Stimulated activated naive B cell treated with anti-CD40 and anti-IgM and Interleukin-4, amounts not matched to agents 10 μg/mL and 1 μg/mL and 100 μg/mL, for 72 hours (primary cell): ENCODE results near the gene LINGO3.
A peak's percentile ranks its signal among the peaks of the same experiment; 100 is the strongest.

Experiments used
- ATAC-seq, 2 donors: fragments of 150-1000 bp; cut with Tn5 transposase; replicated peaks; 2 replicates each; pipeline ENCODE4 v1.10.0; 2021; ENCODE audit warnings: moderate library complexity in 1 of 2
- DNase-seq: peaks from one replicate; pipeline ENCODE4 v3.0.0; 2021
- H3K27ac Mint-ChIP-seq: one replicate; pipeline ENCODE4 v1.8.0; 2022; ENCODE audit warnings: mild to moderate bottlenecking, mixed read lengths
- H3K27me3 Mint-ChIP-seq, 2 donors: one replicate each; pipeline ENCODE4 v1.8.0; 2022; ENCODE audit warnings: mixed read lengths in 2 of 2
- H3K36me3 Mint-ChIP-seq, 2 donors: one replicate each; pipeline ENCODE4 v1.8.0; 2022; ENCODE audit warnings: mixed read lengths in 2 of 2, mild to moderate bottlenecking in 1 of 2
- H3K4me1 Mint-ChIP-seq, 2 donors: one replicate each; pipeline ENCODE4 v1.8.0; 2022; ENCODE audit warnings: mixed read lengths in 2 of 2, mild to moderate bottlenecking in 1 of 2
- H3K4me3 Mint-ChIP-seq, 2 donors: one replicate each; pipeline ENCODE4 v1.8.0; 2022; ENCODE audit warnings: mild to moderate bottlenecking in 2 of 2, mixed read lengths in 2 of 2, moderate library complexity in 1 of 2
- H3K9me3 Mint-ChIP-seq, 2 donors: one replicate each; pipeline ENCODE4 v1.8.0; 2022; ENCODE audit warnings: mixed read lengths in 2 of 2, mild to moderate bottlenecking in 1 of 2

The LINGO3 gene

DNA sequence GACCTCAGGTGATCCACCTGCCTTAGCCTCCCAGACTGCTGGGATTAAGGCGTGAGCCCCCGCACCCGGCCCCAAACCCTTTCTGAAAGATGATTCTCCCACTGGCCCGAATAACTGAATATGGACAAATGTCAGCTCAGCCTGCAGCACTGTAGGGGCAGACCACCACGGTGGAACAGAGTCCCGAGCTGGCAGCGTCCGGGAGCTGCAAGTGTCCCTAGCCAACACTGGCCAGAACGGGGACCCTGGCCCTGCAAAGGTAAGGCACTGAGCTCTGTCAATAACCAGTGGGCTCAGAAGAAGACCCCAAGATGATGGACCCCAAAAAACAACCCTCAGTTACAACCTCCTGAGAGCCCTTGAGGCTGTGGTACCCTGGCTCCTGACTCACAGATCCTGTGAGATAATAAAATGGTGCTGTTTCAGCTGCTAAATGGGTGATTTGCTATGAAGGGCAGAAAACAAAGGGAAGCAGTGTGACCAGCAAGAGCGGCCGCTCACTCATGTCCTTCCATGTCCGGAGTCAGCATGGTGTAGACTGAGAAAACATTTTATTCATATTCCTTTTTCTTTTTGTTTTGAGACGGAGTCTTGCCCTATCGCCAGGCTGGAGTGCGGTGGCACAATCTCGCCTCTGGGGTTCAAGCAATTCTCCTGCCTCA is 18.9 kb upstream of the LINGO3 start:
- H3K9me3 Mint-ChIP-seq: no peaks in the 10 kb centered on the region
- ATAC-seq (no peak), DNase-seq (no peak)
- no peaks in the 10 kb centered on the region for H3K27me3 Mint-ChIP-seq
- peaks cover 32 to 48% of the 10 kb centered on the region in 2 donors for H3K36me3 Mint-ChIP-seq
- peak overlapping the region; percentile 89 to 98 for H3K4me3 Mint-ChIP-seq
- peak overlapping the region; percentile 98 for H3K27ac Mint-ChIP-seq
- peaks cover 62 to 80% of the 10 kb centered on the region in 2 donors for H3K4me1 Mint-ChIP-seq

DNA sequence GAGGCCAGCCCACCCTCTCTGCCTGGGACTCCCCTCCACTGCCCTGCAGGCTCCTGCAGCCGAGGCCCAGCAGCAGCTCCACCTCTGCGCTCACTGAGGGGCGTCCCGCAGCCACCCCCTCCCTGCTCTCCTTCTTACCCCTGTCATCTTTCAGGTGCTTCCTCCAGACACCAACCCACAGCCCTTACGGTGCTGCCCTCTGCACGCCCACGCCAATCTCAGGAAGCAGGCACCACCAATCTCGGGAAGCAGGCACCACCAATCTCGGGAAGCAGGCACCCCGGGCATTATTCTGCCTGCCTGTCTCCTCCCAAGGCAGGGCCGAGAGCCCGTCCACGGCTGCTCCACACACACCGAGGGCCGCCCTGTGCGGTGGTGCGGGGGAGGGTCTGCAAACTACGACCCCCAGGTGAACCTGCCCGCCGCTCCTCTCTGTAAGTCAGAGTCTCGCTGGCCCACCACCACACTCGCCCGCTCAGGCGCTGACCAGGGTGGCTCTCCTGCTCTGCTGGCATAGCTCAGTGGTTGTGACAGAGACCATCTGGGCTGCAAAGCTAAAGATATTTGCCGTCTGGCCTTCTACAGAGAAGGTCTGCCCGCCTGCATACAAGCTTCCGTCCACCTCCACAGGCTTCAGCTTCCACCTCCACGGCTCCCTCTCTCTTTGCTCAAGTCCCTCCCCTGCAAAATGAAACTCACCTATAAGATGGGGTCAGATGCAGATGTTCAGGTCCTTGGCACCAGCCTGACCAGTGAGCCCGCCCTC is 17.5 kb upstream of the LINGO3 start:
- H3K4me1 Mint-ChIP-seq: peaks cover 52 to 66% of the 10 kb centered on the region in 2 donors
- H3K27me3 Mint-ChIP-seq: no peaks in the 10 kb centered on the region
- ATAC-seq (peak; percentile 9 to 24), DNase-seq (no peak)
- H3K9me3 Mint-ChIP-seq: no peaks in the 10 kb centered on the region
- peak overlapping the region; percentile 91 for H3K27ac Mint-ChIP-seq
- peak overlapping the region; percentile 75 to 78 for H3K4me3 Mint-ChIP-seq
- H3K36me3 Mint-ChIP-seq: peaks cover 38 to 48% of the 10 kb centered on the region in 2 donors

DNA sequence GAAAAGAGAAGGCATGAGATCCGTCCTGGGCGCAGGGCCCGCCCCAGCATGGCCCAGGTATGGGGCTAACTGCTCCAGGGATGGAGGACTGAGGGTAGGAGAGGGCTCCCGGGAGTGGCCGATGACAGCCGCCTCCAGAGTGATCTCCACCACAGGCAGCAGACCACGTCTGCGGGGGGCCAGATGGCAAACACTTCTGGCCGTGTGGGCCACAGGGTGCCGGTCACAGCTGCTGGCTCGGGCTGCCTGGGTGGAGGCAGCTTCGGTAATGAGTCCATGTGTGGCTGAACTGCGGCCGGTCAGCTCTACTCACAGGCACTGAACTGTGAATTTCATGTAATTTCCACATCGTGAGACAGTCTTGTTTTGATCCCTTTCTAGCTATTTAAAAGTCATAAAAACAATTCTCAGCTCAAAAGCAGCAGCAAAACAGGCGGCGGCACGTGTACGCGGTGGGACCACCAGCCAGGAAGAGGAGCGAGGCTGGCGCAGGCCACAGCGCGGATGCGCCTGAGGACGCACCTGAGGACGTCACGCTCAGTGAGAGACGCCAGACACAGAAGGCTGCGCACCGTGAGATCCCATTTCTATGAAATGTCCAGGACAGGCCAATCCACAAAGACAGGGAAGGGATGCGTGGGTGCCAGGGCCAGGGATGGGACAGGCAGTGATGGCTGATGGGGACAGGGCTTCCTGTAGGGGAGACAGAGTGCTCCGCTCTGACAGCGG is 16.4 kb upstream of the LINGO3 start:
- H3K36me3 Mint-ChIP-seq: peaks cover 33 to 42% of the 10 kb centered on the region in 2 donors
- peak overlapping the region; percentile 75 to 78 for H3K4me3 Mint-ChIP-seq

DNA sequence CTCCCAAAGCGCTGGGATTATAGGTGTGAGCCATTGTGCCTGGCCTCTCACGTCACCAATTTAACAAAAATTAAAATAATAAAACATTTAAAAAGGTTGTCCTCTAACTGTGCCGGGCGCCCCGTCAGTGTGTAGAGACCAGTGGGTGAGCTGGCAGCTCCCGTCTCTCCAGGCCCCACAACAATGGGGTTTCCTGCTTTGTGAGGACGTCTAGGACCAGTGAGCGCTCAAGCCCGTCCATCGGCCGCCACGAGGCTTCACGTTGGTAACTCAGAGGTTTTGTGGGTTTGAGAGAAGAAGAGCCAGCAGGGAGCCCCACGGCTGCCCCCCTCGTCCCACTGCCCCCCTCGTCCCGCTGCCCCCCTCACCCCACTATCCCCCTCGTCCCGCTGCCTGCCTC is 15.8 kb upstream of the LINGO3 start:
- ATAC-seq (no peak), DNase-seq (no peak)
- Mint-ChIP-seq H3K27ac (no peak overlapping the region), H3K36me3 (peaks cover 33 to 38% of the 10 kb centered on the region in 2 donors), H3K27me3 (no peaks in the 10 kb centered on the region), H3K4me3 (no peak overlapping the region), H3K4me1 (peaks cover 49 to 64% of the 10 kb centered on the region in 2 donors), H3K9me3 (no peaks in the 10 kb centered on the region)

More for the DNA sequence above, 16.4 kb upstream of the LINGO3 start:
- DNase-seq: no peak
- Mint-ChIP-seq H3K9me3 (no peaks in the 10 kb centered on the region), H3K4me1 (peaks cover 46 to 63% of the 10 kb centered on the region in 2 donors), H3K27me3 (no peaks in the 10 kb centered on the region), H3K27ac (peak overlapping the region; percentile 91)
- ATAC-seq: peak; percentile 14 to 48

DNA sequence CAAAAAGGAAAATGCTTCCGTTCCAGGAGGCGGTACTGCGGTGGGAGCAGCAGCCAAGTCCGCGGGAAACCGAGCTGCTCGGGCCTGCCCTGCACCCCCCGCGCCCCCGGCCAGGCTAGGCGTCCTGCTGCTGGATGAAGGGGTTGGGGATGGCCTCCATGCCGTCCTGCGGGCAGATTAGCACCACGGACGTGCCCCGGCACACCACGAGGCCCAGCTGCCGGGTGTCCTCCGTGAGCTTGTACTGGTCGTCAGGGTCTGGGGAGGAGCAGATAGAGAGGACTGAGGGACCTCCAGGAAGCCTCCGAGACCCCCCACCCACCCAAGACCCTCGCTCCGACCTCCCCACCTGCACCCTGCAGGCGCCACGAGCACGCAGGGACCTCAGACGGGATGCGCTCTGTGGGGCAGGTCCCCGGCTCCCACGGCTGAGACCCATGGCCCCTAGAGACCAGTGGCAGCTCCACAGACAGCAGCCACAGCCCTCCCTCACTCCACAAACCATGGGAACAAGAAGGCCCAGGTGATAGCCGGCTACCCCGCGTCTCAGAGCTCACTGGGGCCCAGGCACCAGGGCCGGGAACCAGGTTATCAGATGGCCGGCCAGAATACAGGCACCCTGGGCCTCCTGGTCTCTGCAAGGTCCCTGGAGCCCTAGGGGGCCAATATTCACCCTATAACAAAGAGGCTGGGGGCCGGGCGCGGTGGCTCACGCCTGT is 13.8 kb upstream of the LINGO3 start:
- H3K36me3 Mint-ChIP-seq: peaks cover 30 to 33% of the 10 kb centered on the region in 2 donors

DNA sequence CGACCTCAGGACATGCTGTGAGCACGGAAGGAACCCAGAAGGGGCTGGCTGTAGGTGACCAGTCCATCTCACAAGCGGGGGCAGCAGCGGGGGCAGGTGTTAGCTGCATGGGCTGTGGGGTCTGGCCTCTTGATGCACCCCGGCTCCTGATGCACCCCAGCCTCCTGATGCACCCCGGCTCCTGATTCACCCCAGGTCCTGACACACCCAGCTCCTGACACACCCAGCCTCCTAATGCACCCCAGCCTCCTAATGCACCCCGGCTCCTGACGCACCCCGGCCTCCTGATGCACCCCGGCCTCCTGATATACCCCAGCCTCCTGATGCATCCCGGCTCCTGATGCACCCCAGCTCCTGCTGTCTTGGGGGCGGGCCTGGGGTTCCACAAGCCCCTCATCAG is 13.0 kb upstream of the LINGO3 start:
- Mint-ChIP-seq H3K27ac (peak overlapping the region; percentile 31), H3K27me3 (no peaks in the 10 kb centered on the region), H3K9me3 (no peaks in the 10 kb centered on the region), H3K4me3 (no peak overlapping the region), H3K4me1 (peaks cover 49 to 66% of the 10 kb centered on the region in 2 donors), H3K36me3 (peaks cover 26 to 27% of the 10 kb centered on the region in 2 donors)
- DNase-seq (no peak), ATAC-seq (no peak)

More for the DNA sequence above, 13.8 kb upstream of the LINGO3 start:
- peak overlapping the region; percentile 77 for H3K27ac Mint-ChIP-seq
- H3K27me3 Mint-ChIP-seq: no peaks in the 10 kb centered on the region
- no peaks in the 10 kb centered on the region for H3K9me3 Mint-ChIP-seq
- no peak for DNase-seq
- peaks cover 47 to 66% of the 10 kb centered on the region in 2 donors for H3K4me1 Mint-ChIP-seq
- H3K4me3 Mint-ChIP-seq: no peak overlapping the region
- no peak for ATAC-seq

DNA sequence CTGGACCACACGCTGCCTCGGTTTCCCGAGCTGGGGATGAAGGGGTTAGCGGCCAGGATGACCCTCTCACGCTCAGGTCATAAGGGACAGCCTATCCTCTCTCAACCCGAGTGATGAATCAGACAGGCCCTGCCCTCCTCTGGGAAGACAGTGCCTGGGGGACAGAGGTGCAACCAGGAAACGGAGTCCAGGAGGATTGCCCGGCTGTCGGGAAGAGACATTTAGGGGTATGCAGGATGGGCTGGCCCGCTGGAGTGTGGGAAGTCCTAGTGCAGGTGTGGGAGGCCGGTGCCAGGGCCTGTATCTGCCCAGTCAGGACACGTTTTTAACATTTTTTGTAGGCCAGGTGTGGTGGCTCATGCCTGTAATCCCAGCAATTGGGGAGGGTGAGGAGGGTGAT is 12.1 kb upstream of the LINGO3 start:
- Mint-ChIP-seq H3K27me3 (no peaks in the 10 kb centered on the region), H3K4me3 (no peak overlapping the region), H3K4me1 (peaks cover 46 to 63% of the 10 kb centered on the region in 2 donors), H3K27ac (peak overlapping the region; percentile 71), H3K9me3 (peaks cover 3 to 4% of the 10 kb centered on the region in 2 donors), H3K36me3 (peaks cover 21% of the 10 kb centered on the region in 2 donors)
- ATAC-seq (no peak), DNase-seq (no peak)

DNA sequence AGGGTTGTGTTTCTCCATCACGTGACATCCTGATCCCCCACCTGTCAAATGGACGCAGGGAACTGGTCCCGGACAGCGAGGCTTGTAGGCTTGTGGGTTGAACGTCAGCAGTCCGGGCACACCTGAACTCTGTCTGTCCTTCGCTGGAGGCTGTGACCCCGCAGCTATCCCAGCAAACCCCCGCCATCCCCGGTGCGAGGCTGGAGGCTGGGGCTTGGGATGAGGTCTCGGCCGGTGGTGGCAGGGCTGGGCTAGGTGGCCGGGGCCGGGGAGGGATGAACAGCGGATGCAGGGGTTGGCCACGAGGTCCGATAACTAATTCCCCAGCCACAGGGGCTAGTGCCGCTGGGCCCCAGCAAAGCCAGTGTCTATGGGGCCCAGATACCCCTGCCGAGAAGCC is 11.6 kb upstream of the LINGO3 start:
- peaks cover 17 to 21% of the 10 kb centered on the region in 2 donors for H3K36me3 Mint-ChIP-seq
- DNase-seq: no peak
- no peak for ATAC-seq
- H3K4me3 Mint-ChIP-seq: no peak overlapping the region
- H3K27me3 Mint-ChIP-seq: no peaks in the 10 kb centered on the region
- H3K4me1 Mint-ChIP-seq: peaks cover 41 to 58% of the 10 kb centered on the region in 2 donors
- H3K9me3 Mint-ChIP-seq: peaks cover 7% of the 10 kb centered on the region in 2 donors
- H3K27ac Mint-ChIP-seq: peak overlapping the region; percentile 20

DNA sequence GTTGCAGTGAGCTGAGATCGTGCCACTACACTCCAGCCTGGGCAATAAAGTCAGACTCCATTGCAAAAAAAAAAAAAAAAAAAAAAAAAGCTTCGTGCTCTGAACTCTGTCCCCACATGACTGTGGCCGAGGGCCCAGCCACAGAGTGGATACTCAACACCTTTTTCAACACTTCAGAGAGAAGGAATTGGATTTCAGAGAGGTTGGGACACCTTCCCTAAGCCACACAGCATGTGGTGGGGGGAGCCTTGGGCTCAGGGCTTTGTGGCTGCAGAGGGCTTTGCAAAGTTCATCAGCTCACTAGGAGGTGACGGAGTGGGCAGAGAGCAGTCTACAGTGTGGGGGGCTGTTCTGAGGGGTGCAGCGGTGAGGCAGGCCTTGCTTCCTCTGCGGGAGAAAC is 11.0 kb upstream of the LINGO3 start:
- Mint-ChIP-seq H3K4me3 (peak overlapping the region in 1 of 2 donors; percentile 3), H3K9me3 (peaks cover 7 to 9% of the 10 kb centered on the region in 2 donors), H3K27ac (no peak overlapping the region), H3K4me1 (peaks cover 36 to 52% of the 10 kb centered on the region in 2 donors), H3K27me3 (no peaks in the 10 kb centered on the region), H3K36me3 (peaks cover 11 to 15% of the 10 kb centered on the region in 2 donors)
- no peak for DNase-seq
- peak in 1 of 2 donors; percentile 17 for ATAC-seq

DNA sequence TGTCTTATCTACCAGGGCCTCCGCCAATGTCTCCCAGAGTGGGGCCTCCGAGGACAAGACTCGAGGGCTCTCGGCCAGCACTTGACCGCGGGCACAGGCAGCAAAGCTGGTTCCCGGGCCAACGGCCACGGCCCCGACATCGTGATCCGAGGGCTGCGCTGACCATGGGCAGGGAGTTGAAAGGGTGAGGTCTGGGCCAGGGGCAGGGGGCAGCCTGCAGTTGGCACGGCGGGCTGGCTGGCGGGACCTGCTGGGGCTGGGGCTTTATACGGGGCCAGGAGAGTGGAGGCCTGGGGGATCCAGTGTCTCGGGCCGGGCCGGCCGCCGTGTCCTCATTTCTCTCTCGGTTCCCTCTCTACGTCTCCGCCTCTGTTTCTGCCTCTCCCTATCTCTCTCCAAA is 9.8 kb upstream of the LINGO3 start:
- Mint-ChIP-seq H3K36me3 (peaks cover 5 to 6% of the 10 kb centered on the region in 2 donors), H3K4me1 (peaks cover 34 to 49% of the 10 kb centered on the region in 2 donors), H3K9me3 (peaks cover 7 to 9% of the 10 kb centered on the region in 2 donors), H3K27me3 (peaks cover 6 to 7% of the 10 kb centered on the region in 2 donors), H3K4me3 (no peak overlapping the region), H3K27ac (peak overlapping the region; percentile 33)
- DNase-seq: no peak
- no peak for ATAC-seq

DNA sequence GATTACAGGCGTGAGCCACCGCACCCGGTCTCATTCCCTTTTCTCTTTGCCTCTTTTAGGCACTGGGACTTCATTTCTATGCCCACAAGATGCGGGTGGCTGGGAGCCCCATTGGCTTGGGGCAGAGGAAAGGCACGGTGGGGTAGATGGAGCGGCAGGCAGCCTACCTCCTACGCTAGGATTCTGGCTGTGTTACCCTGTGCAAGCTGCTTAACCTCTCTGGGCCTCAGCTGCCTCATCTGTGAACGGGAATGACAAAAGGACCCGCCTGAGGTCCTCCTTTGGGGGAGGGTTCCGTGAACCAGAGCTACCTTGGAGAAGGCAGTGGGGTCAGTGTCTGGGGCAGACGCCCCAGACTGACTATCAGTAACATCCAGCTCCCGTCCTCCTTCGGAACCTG is 9.3 kb upstream of the LINGO3 start:
- no peak overlapping the region for H3K4me3 Mint-ChIP-seq
- ATAC-seq (no peak), DNase-seq (no peak)
- H3K27ac Mint-ChIP-seq: peak overlapping the region; percentile 33
- H3K27me3 Mint-ChIP-seq: peaks cover 7% of the 10 kb centered on the region in 2 donors
- H3K36me3 Mint-ChIP-seq: peaks cover 5 to 6% of the 10 kb centered on the region in 2 donors
- peaks cover 7 to 9% of the 10 kb centered on the region in 2 donors for H3K9me3 Mint-ChIP-seq
- peaks cover 34 to 49% of the 10 kb centered on the region in 2 donors for H3K4me1 Mint-ChIP-seq

DNA sequence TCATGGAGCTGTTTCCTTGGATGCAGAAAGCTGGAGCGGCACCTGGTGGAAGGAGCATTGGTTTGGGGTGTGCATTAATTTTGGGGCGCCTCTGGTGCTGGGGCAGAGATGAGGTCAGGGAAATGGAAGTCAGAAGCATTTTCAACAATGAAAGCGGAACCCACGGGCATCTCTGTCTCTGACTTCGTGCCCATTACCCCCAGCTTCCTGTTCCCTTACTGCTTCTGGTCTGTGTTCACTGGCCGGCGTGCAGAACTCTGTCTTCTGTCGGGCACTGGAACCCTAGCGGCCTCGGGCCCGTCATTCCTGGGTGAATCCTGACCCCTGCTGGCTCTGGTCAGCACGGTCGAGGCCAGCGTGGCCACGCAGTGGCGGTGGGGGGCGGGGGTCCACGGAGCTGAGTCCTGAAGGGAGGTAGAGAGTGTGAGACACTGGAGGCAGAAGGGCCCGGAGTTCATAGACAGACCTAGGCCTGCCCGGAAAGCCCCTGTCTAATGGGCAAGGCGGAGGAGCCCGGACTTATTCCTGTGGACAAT is 7.9 kb upstream of the LINGO3 start:
- H3K9me3 Mint-ChIP-seq: peaks cover 7 to 9% of the 10 kb centered on the region in 2 donors
- peak; percentile 51 for DNase-seq
- H3K27me3 Mint-ChIP-seq: peaks cover 7% of the 10 kb centered on the region in 2 donors
- peak; percentile 79 to 82 for ATAC-seq
- H3K27ac Mint-ChIP-seq: peak overlapping the region; percentile 68
- peaks cover 34 to 49% of the 10 kb centered on the region in 2 donors for H3K4me1 Mint-ChIP-seq
- peaks cover 2 to 5% of the 10 kb centered on the region in 2 donors for H3K36me3 Mint-ChIP-seq
- peak overlapping the region; percentile 20 to 30 for H3K4me3 Mint-ChIP-seq

DNA sequence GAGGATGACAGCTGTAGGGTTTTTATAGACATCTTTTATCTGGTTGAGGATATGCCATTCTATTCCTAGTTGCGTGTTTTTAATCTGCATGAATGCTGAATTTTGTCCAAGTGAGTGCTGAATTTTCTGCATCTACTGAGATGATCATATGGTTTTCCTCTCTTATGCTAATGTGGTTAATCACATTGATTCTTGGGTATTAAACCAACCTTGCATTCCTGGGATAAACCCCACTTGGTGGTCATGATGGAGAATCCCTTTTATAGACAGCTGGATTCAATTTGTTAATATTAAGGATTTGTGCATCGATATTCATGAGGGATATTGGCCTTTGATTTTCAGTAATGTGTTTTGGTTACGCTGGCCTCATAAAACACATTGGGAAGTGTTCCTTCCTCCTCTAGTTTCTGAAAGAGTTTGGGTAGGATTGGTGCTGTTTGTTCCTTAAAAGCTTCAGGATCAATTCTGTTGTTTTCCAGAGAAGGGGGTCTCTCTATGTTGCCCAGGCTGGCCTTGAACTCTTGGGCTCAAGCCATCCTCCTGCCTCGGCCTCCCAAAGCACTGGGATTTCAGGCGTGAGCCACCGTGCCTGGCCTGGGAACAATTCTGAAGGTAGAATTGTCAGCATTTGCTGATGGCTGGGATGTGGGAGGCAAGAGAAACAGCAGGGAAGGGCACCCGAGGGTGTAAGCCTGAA is 7.3 kb upstream of the LINGO3 start:
- ATAC-seq: no peak
- peaks cover 7 to 13% of the 10 kb centered on the region in 2 donors for H3K27me3 Mint-ChIP-seq
- H3K9me3 Mint-ChIP-seq: peaks cover 7 to 9% of the 10 kb centered on the region in 2 donors
- peak overlapping the region; percentile 68 for H3K27ac Mint-ChIP-seq
- peaks cover 34 to 49% of the 10 kb centered on the region in 2 donors for H3K4me1 Mint-ChIP-seq
- H3K36me3 Mint-ChIP-seq: peaks cover 0 to 5% of the 10 kb centered on the region in 2 donors
- no peak for DNase-seq
- peak overlapping the region; percentile 20 to 30 for H3K4me3 Mint-ChIP-seq
